Hypothalamus (tissue), 51 donors: ENCODE data around the gene SPTBN5.
A peak's percentile ranks its signal among the peaks of the same experiment; 100 is the strongest.

ENCODE experiments used
- DNase-seq, 51 donors: peaks; one replicate each; lab custom pipeline; 2025; lab: John Stamatoyannopoulos, UW

The SPTBN5 gene

DNA sequence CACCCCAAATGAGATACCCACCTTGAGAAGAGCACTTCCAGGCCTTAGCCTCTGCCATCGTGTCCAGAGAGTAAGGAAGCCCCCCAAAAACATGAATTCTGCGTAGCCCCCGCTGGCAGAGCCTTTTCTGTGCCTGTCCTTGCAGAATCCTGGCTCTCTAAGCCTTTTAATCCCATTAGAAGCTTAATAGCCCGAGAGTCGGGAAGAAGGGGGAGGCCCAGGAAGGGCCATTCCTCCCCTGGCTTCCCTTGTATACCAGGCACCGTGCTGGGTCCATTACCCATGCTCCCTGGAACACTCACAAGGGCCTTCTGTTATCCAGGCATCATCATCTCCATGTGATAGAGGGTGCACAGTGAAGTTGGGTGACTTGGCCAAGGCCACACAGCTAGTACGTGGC is 7.1 kb downstream of the SPTBN5 start:
- DNase-seq = no peak

DNA sequence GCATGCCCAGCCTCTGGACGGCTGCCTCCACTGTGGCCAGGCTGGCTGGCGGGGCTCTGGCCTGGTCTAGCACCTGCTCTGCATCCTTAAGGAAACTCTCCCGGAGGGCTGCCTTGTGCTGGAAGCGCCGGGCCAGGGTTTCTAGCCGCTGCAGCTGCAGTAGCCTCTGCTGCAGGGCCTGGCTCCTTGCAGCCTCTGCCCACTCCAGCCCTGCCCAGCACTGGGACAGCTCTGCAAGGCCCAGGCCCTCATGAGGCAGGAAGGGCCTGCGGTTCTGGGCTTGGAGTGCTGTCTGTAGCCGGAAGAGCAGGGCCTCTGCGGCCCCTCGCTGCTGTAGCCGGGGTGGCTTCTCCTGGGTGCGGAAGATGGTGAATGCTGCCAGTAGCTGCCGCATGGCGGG is 8.0 kb downstream of the SPTBN5 start:
- DNase-seq = no peak

- no peak for DNase-seq
Observed at GRCh38 chr15:41885321-41885720, 8.5 kb downstream of the SPTBN5 start.

DNA sequence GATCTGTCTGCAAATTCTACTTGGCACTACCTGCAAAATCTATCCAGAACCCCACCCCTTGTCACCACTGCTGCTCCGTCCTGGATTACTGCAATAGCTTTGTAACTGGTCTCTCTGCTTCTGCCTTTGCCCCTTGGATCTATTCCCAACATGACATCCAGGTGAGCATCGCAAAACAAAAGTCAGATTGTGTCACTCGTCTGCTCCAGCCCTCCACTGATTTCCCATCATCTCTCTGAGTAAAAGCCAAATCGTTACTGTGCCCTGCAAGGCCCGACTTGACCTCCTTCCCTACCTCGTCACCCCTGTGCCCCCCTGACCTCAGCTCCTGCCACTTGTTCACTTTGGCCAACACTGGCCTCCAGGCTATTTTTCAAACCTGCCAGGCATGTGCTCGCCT is 9.4 kb downstream of the SPTBN5 start:
- no peak for DNase-seq

- no peak for DNase-seq
Observed at GRCh38 chr15:41883484-41883825, 10.4 kb downstream of the SPTBN5 start.

DNA sequence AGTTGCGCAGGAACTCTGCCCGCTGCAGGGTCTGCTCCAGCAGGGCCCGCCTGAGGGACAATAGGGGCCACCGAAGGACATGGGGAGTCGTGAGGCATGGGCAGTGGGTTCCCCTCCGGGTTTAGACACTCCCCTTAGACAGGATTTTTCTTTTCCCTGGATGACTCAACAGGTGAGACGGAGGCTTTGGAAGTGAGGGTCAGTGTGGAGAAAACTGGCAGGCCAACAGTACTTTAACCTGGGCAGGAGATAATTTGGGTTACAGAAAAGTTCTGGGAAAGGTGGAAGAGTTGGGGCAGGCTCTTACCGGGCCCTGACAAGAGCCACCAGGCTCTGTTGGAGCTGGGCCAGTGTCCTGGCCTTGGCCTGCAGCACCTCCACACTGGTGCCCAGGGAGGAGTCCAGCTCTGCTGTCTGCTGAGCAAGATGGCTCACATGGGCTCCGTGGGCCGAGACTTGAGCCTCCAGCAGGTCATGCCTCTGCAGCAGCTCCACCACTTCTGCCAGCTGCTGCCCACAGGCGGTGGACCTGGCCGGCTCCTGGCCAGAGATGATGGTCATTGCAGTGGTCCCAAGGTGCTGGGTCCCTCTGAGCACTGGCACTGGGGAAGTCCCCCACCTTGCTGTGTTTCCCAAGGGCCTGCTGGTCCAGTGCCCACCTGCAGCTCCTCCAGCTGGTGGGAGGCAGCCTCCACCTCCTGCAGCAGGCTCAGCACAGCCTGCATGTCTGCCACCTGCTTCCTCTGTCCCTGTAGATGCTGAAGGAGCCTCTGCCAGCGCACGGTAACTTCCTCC is 11.0 kb downstream of the SPTBN5 start:
- DNase-seq = peak in 1 of 51 donors; percentile 22

DNA sequence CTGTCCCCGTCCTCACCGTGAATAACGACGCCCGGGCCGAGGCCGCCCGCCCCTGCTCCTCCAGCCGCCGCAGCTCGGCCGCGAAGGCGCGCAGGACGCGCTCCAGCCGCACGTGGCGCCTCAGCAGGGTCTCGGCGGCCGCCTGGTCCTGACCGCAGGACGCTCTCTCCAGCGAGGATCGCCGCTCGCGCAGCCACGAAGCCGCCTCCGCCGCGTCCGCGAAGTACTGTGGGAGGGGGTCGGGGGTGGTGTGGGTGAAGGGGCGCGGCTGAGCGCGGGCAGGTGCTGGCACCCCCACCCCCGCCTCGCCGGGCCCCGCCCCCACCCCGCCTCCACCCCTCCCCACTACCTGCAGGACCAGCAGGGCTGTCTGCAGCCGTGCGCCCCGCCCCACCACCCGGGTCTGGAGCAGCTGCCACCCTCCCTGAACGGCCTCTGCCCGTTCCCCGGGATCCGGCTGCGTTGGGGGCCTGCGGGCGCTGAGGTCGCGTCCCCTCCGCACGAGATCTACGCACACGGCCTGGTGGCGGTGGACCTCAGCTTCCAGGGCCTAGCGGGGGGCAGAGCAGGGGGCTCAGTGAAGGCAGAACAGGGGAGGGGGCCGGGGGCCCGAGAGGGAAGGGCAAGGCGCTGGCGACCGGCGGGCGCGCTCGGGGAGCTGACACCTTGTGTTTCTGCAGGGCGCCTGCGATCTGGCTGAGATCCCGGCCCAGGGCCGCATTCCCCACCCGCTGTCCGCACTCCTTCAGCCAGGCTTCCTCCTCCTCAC is 11.7 kb downstream of the SPTBN5 start:
- no peak for DNase-seq

DNA sequence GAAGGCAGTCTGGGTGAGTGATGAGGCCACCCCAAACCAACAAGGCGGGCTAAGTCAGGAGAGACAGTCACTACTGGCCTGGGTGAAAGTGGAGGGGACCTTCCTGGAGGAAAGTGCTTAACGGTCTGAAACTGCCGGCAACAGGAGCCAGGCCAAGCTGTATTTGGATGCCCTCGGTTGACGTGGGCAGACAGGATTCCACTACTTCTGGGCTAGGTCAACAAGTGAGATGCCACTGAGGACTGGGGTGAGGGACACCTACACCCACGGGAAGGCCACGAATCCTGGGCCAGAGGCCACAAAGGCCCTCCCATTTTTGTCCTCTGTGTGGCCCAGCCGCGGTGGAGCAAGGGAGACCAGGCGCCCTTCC is 12.3 kb downstream of the SPTBN5 start:
- DNase-seq = no peak

GRCh38 chr15:41881086-41881485 is 12.8 kb downstream of the SPTBN5 start:
- DNase-seq = no peak

GRCh38 chr15:41880156-41880877 is 13.5 kb downstream of the SPTBN5 start:
- no peak for DNase-seq

- DNase-seq = no peak
Observed at GRCh38 chr15:41879321-41879845, 14.5 kb downstream of the SPTBN5 start.

- DNase-seq = peak in 3 of 51 donors; percentile 3 to 7 (median 5)
Observed at GRCh38 chr15:41878355-41878699, 15.5 kb downstream of the SPTBN5 start.

DNA sequence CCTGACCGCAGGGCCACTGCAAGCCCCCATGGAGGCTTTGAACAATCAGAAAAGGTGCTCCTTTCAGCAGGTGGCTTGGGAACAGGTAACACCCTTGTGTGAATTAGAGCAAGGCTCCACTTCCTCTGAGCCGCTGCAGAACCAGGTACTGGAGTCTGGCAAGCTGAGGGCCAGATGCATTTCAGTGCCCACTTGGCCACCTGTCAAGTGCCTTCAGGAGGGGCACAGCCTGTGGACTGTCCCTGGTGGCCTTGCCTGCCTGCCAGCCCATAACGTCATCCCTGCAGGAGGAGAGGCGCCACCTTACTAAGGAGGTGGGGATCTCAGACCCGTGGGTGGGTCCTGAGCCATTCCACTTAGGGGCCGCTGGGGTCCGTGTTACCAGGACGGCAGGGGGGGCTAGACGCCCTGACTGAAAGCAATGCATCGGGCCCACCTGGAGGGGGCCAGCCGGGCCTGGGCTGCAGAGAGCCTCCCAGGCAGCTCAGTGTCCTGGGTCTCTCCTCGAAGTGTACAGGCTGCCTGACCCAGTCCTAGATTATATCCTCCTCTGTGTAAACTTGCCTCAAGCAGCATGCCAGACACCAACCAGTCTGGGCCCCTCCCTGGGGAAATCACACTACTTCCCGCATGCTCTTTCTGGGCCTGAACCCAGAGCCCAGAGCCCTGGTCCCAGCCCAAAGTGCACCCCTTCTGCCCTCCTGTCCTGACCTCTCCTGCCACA is 16.1 kb downstream of the SPTBN5 start:
- DNase-seq = no peak

DNA sequence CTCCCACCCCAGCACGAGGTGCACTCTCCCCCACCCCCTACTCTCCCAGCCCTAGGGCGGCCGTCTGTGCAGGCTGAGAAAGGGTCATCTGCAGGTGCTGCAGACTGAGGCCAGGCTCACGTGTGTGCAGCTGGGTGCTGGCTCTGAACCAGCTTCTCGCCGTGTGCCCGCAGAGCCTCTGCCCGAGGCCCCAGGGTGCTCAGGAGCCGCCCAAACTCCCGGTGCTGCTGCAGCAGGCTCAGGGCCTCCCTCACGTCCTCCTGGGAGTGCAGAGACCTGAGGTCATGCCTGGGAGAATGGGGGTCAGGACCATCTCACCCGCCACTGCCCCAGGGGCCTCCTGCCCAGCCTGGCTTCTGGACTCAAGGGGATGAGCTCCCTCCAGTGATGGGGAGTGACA is 17.2 kb downstream of the SPTBN5 start:
- no peak for DNase-seq

DNA sequence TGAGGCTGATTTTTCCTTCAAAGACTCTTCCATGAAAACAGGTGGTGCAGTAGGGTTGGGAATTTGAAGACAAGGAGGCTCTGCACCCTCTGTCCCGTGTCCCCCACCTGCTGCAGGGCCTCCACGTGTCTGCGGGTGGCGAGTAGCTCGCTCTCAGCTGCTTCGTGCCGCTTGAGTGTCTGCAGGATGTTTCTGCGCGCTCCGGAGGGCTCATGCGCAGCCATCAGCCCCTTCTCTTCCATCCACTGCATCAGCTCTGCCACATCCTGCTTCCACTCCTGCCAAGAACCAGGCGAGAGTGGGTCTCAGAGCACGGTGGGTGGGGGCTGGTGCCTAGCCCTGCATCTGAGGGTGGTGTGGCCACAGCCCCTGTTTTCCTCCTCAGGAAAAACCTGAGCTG is 17.8 kb downstream of the SPTBN5 start:
- no peak for DNase-seq

DNA sequence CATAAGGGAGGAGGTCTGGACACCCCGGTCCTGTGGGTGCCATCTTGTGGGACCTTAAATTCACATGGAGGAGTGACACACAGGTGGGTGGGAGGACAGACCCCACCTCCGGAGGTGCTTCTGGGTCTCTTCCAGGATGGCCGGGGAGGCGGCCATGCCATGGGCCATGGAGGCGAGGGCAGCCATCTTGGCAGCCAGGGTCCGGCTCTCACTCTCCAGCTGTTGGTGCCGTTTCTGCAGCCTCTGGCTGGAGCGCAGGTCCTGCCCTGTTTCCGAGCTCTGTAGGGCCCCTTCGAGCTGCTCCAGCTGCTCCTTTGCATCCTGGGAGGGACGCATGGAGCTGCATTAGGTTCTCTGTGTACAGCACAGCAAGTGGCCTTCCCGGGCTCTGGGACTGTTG is 19.1 kb downstream of the SPTBN5 start:
- no peak for DNase-seq

DNA sequence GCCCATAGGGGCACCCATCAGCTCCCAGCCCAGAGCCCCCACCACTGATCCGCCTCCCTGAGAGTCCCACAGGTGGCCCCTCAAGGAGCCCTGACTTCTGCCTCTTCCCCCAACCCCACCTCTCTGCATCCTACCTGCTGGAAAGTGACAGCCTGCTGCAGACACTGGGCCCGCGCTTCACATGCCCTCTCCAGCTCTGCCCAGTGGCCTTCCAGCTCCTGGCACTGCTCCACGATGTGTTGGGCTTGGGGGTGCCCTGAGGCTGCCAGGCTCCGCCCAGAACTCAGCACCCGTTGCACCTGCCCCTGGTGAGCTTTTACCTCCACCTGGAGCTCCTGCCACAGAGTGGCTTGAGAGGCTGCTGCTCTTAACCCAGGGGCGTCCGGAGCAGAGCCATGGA is 20.1 kb downstream of the SPTBN5 start:
- DNase-seq = no peak

GRCh38 chr15:41872166-41872747 is 21.6 kb downstream of the SPTBN5 start:
- peak in 1 of 51 donors; percentile 25 for DNase-seq

- no peak for DNase-seq
Observed at GRCh38 chr15:41871175-41871905, 22.5 kb downstream of the SPTBN5 start.

- DNase-seq = no peak
Observed at GRCh38 chr15:41870689-41871081, 23.2 kb downstream of the SPTBN5 start.
